Lower leg skin (tissue), 4 donors: ENCODE measurements around the gene E2F3. TPM values are rescaled to one million over a fixed set of nuclear protein-coding genes. Genes with fewer than 3 reads are reported as not detected.

Experiments
- DNase-seq, 2 donors: peaks; one replicate each; pipeline ENCODE4 v3.0.0-alpha.2; 2019; ENCODE audit warnings: low spot score in 2 of 2
- H3K4me3 ChIP-seq: fragments of 200-600 bp; sonication (generic); 2 replicates; pipeline ENCODE4 v1.5.1; 2017; ENCODE audit warnings: mild to moderate bottlenecking, low read depth; ENCODE audit not compliant: poor library complexity, severe bottlenecking
- CTCF ChIP-seq, 3 donors: fragments of 450-650 bp; IDR thresholded peaks; one replicate each; pipeline ENCODE4 v1.5.1; 2016; ENCODE audit warnings: antibody characterized with exemption in 3 of 3, mild to moderate bottlenecking in 3 of 3, moderate library complexity in 2 of 3
- POLR2A ChIP-seq, 2 donors: fragments of 450-650 bp; IDR thresholded peaks; one replicate each; pipeline ENCODE4 v1.6.1; 2016 to 2017; ENCODE audit warnings: antibody characterized with exemption in 2 of 2, mild to moderate bottlenecking in 1 of 2, moderate library complexity in 1 of 2
- WGBS, 2 donors: methylation state at CpG; one replicate each; pipeline ENCODE4 v1.1.5; 2018; 5-methylcytosine and 5-hydroxymethylcytosine counted together
- intact Hi-C: fragments of 100-400 bp; cut with DNase I; formaldehyde crosslinking; loops from one replicate; pipeline ENCODE4 v1.15.0; 2023; ENCODE audit warnings: low total_unique reads
- total RNA-seq, 4 donors: library from RNA; depleted of rRNA; stranded (reverse); fragments of >200 nt; gene quantifications; one replicate each; pipeline ENCODE4 v1.1.0, GENCODE V29; 2016

Gene E2F3
- total RNA-seq, 4 donors from 2014 or later = 1.4 to 3.5 (median 2.0) TPM

- DNase-seq = no peak
- WGBS, 2 donors = 91 to 96% methylated on average over 1 of the region's 1 CpG
- intact Hi-C loops = no loop called here
- no peak for TF ChIP-seq POLR2A (IDR thresholded peaks at IDR 0.05)
- no peak overlapping the region for H3K4me3 ChIP-seq
Observed at GRCh38 chr6:20362623-20363022, 39.1 kb upstream of the E2F3 start.

GRCh38 chr6:20364327-20364726 is 37.4 kb upstream of the E2F3 start:
- intact Hi-C loops = no loop called here
- 88 to 92% methylated on average over 2 of the region's 2 CpGs for WGBS, 2 donors
- no peak for TF ChIP-seq POLR2A (IDR thresholded peaks at IDR 0.05)
- no peak for TF ChIP-seq CTCF (IDR thresholded peaks at IDR 0.05)
- DNase-seq = no peak
- H3K4me3 ChIP-seq = no peak overlapping the region

GRCh38 chr6:20365456-20365855 is 36.2 kb upstream of the E2F3 start:
- H3K4me3 ChIP-seq = no peak overlapping the region
- intact Hi-C loops = no loop called here
- WGBS, 2 donors = 87 to 88% methylated on average over 3 of the region's 3 CpGs
- DNase-seq = no peak
- TF ChIP-seq CTCF (IDR thresholded peaks at IDR 0.05) = no peak
- TF ChIP-seq POLR2A (IDR thresholded peaks at IDR 0.05) = no peak

- 21 to 33% methylated on average over 7 of the region's 7 CpGs for WGBS, 2 donors
- no peak overlapping the region for H3K4me3 ChIP-seq
- TF ChIP-seq POLR2A (IDR thresholded peaks at IDR 0.05) (no peak), CTCF (IDR thresholded peaks at IDR 0.05) (no peak)
- no peak for DNase-seq
- intact Hi-C loops = no loop called here
Observed at GRCh38 chr6:20366082-20366830, 35.4 kb upstream of the E2F3 start.

- DNase-seq = no peak
- intact Hi-C loops = no loop called here
- TF ChIP-seq CTCF (IDR thresholded peaks at IDR 0.05) = no peak
- TF ChIP-seq POLR2A (IDR thresholded peaks at IDR 0.05) = no peak
- H3K4me3 ChIP-seq = no peak overlapping the region
- WGBS, 2 donors = 51 to 63% methylated on average over 1 of the region's 1 CpG
Observed at GRCh38 chr6:20367743-20368485, 33.8 kb upstream of the E2F3 start.

- intact Hi-C loops = no loop called here
- WGBS, 2 donors = 86 to 93% methylated on average over 2 of the region's 2 CpGs
- TF ChIP-seq POLR2A (IDR thresholded peaks at IDR 0.05) (no peak), CTCF (IDR thresholded peaks at IDR 0.05) (no peak)
- H3K4me3 ChIP-seq = no peak overlapping the region
- no peak for DNase-seq
Observed at GRCh38 chr6:20370393-20370792, 31.3 kb upstream of the E2F3 start.
